HCT116 (cell line): ENCODE measurements around the gene PLCB4.

ENCODE experiments used
- EZH2 ChIP-seq: fragments of 200-600 bp; sonication (generic); IDR thresholded peaks from 2 replicates; pipeline ENCODE4 v1.6.1; 2017; ENCODE audit warnings: antibody characterized with exemption, mixed run types
- POLR2A ChIP-seq: IDR thresholded peaks from 2 replicates; pipeline ENCODE4 v1.7.0; 2011; ENCODE audit warnings: borderline replicate concordance; ENCODE audit not compliant: insufficient read depth, insufficient read length; ENCODE audit errors: extremely low read depth
- POLR2AphosphoS5 ChIP-seq: IDR thresholded peaks from 2 replicates; pipeline ENCODE4 v1.6.1; 2011; ENCODE audit warnings: mild to moderate bottlenecking, low read depth, low read length, moderate library complexity
- RAD21 ChIP-seq: IDR thresholded peaks from 2 replicates; pipeline ENCODE4 v1.6.1; 2012; ENCODE audit warnings: low read depth, mild to moderate bottlenecking
- SIN3A ChIP-seq: IDR thresholded peaks from 2 replicates; pipeline ENCODE4 v1.6.1; 2012; ENCODE audit warnings: low read depth
- SP1 ChIP-seq: IDR thresholded peaks from 2 replicates; pipeline ENCODE4 v1.6.1; 2012; ENCODE audit warnings: low read depth
- SRF ChIP-seq: IDR thresholded peaks from 2 replicates; pipeline ENCODE4 v1.6.1; 2012; ENCODE audit warnings: low read depth
- YY1 ChIP-seq: IDR thresholded peaks from 2 replicates; pipeline ENCODE4 v1.6.1; 2011; ENCODE audit warnings: low read length, low read depth, moderate library complexity, mild to moderate bottlenecking; ENCODE audit not compliant: insufficient replicate concordance; ENCODE audit errors: extremely low read depth
- ZFX ChIP-seq: fragments of 450-650 bp; IDR thresholded peaks from 2 replicates; pipeline ENCODE4 v1.6.1; 2017
- ZNF274 ChIP-seq: fragments of 200-500 bp; sonication (Bioruptor generic); IDR thresholded peaks from 2 replicates; pipeline ENCODE4 v1.6.1; 2014; ENCODE audit warnings: mild to moderate bottlenecking, low read depth, low read length, inconsistent platforms
- TF ChIP-seq, protein P1 (sequence below), 3 experiments: fragments of 200-600 bp in 1 of 3; sonication (generic) in 1 of 3; IDR thresholded peaks in 2 of 3; conservative IDR thresholded peaks in 1 of 3; 2 replicates each; pipeline ENCODE4 v1.5.1; 2012 to 2017; ENCODE audit warnings: low read depth in 2 of 3, low read length in 2 of 3, antibody characterized with exemption in 1 of 3, borderline replicate concordance in 1 of 3, control low read depth in 1 of 3, mild to moderate bottlenecking in 1 of 3, mixed read lengths in 1 of 3, mixed run types in 1 of 3, moderate library complexity in 1 of 3; ENCODE audit not compliant: insufficient read depth in 1 of 3
- TF ChIP-seq, protein P2 (sequence below): IDR thresholded peaks from 2 replicates; pipeline ENCODE4 v1.6.1; 2012

DNA sequence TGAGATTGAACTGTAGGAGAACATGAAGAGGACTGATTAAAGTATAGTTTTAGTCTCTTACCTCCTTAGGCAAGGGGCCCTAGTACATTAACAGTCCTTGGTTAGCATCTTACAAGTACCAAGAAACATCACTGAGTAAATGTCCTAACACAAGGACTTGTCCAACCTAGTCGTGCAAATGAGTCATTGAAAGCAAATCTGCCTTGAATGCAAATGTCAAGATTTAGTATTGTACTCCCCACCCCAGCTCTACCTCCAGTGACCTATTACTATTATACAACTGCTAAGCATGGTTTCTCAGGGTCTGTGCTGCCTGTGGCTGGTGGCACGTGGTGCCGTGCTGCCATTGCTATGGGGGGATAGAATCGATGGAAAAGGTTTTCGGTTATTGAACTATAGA is 138.4 kb downstream of the PLCB4 start:
- TF ChIP-seq ZNF274 (no peak), SIN3A (no peak), POLR2AphosphoS5 (no peak), POLR2A (no peak), SP1 (no peak), EZH2 (no peak), YY1 (no peak), SRF (no peak), ZFX (no peak), RAD21 (no peak)
- TF ChIP-seq, protein P1, sequence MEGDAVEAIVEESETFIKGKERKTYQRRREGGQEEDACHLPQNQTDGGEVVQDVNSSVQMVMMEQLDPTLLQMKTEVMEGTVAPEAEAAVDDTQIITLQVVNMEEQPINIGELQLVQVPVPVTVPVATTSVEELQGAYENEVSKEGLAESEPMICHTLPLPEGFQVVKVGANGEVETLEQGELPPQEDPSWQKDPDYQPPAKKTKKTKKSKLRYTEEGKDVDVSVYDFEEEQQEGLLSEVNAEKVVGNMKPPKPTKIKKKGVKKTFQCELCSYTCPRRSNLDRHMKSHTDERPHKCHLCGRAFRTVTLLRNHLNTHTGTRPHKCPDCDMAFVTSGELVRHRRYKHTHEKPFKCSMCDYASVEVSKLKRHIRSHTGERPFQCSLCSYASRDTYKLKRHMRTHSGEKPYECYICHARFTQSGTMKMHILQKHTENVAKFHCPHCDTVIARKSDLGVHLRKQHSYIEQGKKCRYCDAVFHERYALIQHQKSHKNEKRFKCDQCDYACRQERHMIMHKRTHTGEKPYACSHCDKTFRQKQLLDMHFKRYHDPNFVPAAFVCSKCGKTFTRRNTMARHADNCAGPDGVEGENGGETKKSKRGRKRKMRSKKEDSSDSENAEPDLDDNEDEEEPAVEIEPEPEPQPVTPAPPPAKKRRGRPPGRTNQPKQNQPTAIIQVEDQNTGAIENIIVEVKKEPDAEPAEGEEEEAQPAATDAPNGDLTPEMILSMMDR (IDR thresholded peaks at IDR 0.05 in 2 of 3, conservative IDR thresholded peaks at IDR 0.05 in 1 of 3; ENCODE audit: borderline replicate concordance in 1 of 3, insufficient read depth in 1 of 3, low read depth in 2 of 3, low read length in 2 of 3) = no peak
- TF ChIP-seq, protein P2, sequence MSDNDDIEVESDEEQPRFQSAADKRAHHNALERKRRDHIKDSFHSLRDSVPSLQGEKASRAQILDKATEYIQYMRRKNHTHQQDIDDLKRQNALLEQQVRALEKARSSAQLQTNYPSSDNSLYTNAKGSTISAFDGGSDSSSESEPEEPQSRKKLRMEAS = no peak
